ENCODE data around the gene LRRC25.

LRRC25 gene

DNA sequence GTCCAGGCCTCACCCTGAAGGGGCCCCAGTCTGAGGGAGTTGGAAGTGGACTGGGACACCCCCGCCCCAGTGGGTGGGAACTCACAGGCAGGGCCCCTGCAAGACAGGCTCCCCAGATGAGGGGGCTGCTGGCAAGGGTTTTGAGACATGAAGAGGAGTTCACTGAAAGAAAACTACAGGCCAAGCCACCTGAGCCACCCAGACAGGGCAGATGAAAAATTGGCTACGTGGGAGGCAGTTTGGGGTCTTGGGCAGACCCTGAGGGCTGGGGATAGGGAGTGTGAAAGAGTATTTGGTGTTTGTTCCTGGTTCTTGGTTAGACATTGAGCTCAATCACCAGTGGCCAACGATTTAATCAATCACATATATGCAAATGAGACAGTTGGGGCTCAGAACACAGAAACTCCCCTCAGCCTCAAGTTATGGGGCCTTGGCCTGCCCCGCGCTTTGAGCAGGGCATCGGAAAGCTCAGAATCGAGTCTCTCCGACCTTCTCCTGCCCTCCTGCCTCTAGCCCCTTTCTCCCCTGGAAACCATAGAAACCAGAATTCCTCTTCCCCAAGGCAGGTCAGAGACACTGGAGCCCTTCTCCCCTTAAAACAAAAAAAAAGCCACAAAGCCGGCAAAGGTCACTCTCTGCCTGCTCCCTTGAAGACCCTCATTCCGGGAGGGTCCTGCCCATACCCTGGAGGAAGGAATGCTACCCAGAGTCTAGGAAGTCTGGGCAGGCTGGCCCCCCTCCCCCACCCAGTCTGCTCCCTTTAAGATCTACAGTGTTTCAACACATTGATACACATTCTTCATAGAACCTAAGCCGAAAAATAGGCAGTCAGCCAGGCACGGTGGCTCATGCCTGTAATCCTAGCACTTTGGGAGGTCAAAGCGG is 41.8 kb upstream of the LRRC25 start:
- TF ChIP-seq, protein P1, sequence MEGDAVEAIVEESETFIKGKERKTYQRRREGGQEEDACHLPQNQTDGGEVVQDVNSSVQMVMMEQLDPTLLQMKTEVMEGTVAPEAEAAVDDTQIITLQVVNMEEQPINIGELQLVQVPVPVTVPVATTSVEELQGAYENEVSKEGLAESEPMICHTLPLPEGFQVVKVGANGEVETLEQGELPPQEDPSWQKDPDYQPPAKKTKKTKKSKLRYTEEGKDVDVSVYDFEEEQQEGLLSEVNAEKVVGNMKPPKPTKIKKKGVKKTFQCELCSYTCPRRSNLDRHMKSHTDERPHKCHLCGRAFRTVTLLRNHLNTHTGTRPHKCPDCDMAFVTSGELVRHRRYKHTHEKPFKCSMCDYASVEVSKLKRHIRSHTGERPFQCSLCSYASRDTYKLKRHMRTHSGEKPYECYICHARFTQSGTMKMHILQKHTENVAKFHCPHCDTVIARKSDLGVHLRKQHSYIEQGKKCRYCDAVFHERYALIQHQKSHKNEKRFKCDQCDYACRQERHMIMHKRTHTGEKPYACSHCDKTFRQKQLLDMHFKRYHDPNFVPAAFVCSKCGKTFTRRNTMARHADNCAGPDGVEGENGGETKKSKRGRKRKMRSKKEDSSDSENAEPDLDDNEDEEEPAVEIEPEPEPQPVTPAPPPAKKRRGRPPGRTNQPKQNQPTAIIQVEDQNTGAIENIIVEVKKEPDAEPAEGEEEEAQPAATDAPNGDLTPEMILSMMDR (IDR thresholded peaks at IDR 0.05; ENCODE audit: low read depth, low read length), result no peak
- DNase-seq (ENCODE audit: low read depth in 2 of 2), result peak; percentile 60 to 62
- H3K4me3 ChIP-seq (replicated peaks in 1 of 2; ENCODE audit: low read depth in 2 of 2, low read length in 2 of 2), result no peak overlapping the region

DNA sequence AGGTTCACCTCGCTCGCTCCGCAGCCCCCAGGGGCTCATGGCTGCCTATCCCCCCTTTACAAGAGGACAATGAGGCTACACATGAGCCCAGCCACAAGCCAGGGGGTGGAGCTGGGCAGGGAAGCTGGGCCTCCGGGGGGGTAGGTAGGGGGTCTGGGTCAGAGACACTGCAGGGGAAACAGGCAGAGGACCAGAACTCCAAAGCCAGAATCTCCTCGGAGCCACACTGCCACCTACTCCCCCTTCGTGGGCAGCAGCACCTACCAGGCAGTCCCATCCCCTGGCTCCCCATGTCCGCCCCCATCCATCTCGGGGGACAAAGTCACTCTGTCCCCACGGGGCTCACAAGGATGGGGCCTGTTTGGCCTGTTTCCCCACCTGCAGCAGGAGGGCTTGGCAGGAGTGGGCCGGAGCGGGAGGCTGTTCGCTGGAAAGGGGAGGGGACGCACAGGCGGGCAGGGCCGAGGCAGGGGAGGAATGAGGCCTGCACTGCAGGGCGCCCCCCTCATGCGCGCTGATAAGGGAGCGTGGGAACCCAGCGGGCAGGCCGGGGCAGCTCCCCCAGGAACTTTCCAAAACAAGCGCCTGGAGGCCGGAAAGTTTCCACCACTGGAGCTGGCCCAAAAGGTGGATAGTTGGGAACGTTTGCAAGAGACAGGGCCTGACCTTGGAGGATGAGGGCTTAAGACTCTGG is 41.1 kb upstream of the LRRC25 start:
- H3K4me3 ChIP-seq (replicated peaks in 1 of 2; ENCODE audit: low read depth in 2 of 2, low read length in 2 of 2), result peak overlapping the region in 1 of 2 donors; percentile 25
- TF ChIP-seq, protein P1 (IDR thresholded peaks at IDR 0.05; ENCODE audit: low read depth, low read length), result no peak
- DNase-seq (ENCODE audit: low read depth in 2 of 2), result peak in 1 of 2 donors; percentile 88

DNA sequence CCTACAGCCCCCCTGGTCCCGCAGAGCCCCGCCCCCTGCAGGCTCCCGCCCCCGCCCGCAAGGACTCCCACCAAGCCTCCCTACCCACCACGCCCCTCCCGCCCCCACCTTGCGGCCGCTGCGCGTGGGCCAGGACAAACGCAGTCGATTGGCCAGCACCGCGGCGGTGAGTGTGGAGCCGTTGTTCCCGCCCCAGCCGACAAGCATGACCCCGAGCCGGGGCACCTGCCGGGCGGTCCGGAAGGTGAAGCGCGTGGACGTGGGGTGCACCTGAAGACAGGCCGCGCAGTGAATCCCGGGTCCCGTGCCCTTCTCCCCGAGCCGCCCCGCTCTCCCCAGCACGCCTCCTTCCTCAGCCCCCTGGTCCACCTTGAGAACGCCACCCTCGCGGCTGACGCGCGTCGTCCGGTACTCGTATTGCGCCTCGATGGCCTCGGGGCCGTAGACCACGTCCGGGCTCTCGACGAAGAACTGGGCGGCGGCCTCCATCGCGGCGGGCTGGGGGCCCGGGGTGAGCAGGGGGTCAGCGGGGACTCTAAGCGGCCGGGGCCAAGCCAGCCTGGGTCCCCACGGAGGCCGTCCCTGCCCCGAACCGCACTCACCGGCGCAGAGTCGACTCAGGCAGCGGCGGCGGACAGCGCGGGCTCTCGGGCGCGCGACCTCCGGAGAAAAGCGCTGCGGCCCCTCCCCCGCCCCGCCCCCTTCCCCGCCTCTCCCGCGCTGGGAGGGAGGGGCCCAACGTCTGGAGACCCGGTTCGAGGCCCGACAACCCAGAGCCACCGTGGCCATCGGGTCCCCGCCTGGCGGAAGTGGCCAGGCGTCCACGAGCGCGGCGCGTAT is 40.3 kb upstream of the LRRC25 start, which contains the start of gene ISYNA1:
Gene ISYNA1, minus strand, starts transcription at position 643 of the 840 bp plus-strand sequence. Its CDS starts 154 bp downstream, at position 489.
- TF ChIP-seq, protein P1 (IDR thresholded peaks at IDR 0.05; ENCODE audit: low read depth, low read length), result no peak

DNA sequence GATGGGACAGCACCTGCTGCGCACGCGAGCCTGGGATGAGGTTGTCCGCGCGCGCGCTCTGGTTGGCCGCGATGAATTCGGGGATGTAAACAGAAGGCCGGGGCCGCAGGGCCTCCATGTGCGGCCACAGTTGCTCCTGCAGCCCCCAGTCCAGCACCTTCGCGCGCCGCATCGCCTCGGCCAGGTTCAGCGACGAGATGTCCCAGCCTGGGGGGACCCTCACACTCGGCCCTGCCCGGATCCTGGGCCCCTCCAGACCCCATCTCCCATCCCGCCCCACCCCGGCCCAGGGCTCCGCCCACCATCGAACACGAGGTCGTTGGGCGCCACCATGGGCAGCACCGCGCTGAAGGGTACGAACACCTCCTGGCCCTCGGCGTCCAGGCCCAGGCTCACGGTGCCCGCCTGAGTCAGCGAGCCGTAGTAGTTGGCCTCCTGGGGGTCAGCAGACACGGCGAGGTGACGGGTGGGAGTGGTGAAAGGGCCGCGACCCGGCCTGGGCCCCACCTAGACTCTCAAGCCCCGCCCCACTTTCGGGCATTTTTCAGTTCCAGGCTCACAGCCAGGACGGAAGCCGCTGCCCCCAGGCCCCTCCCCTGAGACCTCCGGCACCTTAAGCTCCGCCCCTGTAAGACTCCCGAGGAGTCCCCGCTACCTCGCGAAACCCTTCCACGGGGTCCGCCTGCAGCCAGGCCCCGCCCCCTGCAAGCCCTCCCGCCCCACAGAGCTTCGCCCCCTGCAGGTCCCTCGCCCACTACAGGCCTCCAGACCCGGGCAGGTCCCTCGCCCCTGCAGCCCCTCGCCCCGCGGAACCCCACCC is 39.5 kb upstream of the LRRC25 start:
- H3K4me3 ChIP-seq (replicated peaks in 1 of 2; ENCODE audit: low read depth in 2 of 2, low read length in 2 of 2), result peak overlapping the region; percentile 52 to 77
- peak; percentile 84 to 96 for DNase-seq (ENCODE audit: low read depth in 2 of 2)
- TF ChIP-seq, protein P1 (IDR thresholded peaks at IDR 0.05; ENCODE audit: low read depth, low read length), result no peak

More for the DNA sequence above, 40.3 kb upstream of the LRRC25 start, which contains the start of gene ISYNA1:
- H3K4me3 ChIP-seq (replicated peaks in 1 of 2; ENCODE audit: low read depth in 2 of 2, low read length in 2 of 2), result peak within 1 kb of the TSS; percentile 52 to 77
- DNase-seq (ENCODE audit: low read depth in 2 of 2), result peak; percentile 15 to 64

DNA sequence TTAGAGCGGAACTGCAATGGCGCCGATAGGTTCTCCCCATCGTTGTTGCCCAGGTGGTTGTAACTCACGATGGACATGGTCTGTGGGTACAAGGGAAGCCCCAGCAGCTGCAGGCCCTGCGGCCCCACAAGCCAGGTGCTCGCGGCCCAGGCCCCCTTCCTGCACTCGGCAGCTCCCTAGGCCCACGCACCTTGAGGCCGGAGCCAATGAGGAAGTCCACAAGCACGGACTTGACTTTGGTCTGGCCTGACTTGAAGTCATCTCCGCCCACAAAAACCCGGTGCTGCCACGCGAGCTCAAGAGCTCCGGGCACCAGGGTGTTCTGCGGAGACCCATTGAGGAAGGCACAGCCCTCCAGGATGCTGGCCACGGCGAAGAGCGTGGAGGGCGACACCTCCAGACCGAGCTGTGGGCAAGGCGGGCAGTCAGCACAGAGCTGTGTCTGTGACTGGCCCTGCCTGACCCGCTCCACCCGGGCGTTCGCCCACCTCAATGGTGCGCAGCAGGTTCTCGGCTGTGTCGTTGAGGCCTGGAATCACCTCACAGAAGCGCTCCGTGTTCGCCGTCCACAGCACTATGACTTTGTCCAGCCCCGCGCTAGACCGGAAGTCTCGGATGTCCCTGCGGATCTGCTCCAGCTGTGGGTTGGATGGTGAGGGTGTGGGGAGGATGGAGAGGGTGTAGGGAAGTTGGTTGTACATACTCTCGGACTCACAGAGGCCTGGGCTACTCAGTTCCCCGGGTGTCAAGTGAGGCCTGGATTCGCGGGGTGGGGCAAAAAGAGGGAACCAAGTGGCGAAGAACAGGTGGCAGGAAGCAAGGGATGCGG is 38.6 kb upstream of the LRRC25 start:
- DNase-seq (ENCODE audit: low read depth in 2 of 2), result no peak
- TF ChIP-seq, protein P1 (IDR thresholded peaks at IDR 0.05; ENCODE audit: low read depth, low read length), result no peak
- H3K4me3 ChIP-seq (replicated peaks in 1 of 2; ENCODE audit: low read depth in 2 of 2, low read length in 2 of 2), result peak overlapping the region in 1 of 2 donors; percentile 77

Measured in cardiac fibroblast (primary cell).